Lung (tissue), 12 donors: Measurements from ENCODE around the gene MICU1. TPM values are rescaled to one million over a fixed set of nuclear protein-coding genes. Genes with fewer than 3 reads are reported as not detected.

ENCODE experiments used
- ATAC-seq: fragments of 200-7000 bp; cut with Tn5 transposase; one replicate; pipeline ENCODE4 v1.9.1; 2020; ENCODE audit warnings: moderate number of reproducible peaks; ENCODE audit not compliant: insufficient read depth, low FRiP score
- DNase-seq, 3 donors: peaks; one replicate each; pipeline ENCODE4 v3.0.0-alpha.2; 2013 to 2017
- H3K27ac ChIP-seq, 2 donors: one replicate each; pipeline ENCODE4 v1.5.1; 2013; ENCODE audit warnings: mild to moderate bottlenecking in 2 of 2, moderate library complexity in 2 of 2, control low read depth in 1 of 2, inconsistent platforms in 1 of 2, low read depth in 1 of 2, low read length in 1 of 2
- H3K27me3 ChIP-seq, 3 donors: one replicate each; pipeline ENCODE4 v1.5.1; 2013; ENCODE audit warnings: low read length in 2 of 3; ENCODE audit not compliant: control insufficient read depth in 3 of 3, insufficient read depth in 3 of 3
- H3K36me3 ChIP-seq, 4 donors: one replicate each; pipeline ENCODE4 v1.5.1; 2013; ENCODE audit warnings: low read length in 4 of 4, mild to moderate bottlenecking in 1 of 4, moderate library complexity in 1 of 4; ENCODE audit not compliant: control insufficient read depth in 4 of 4, insufficient read depth in 4 of 4
- H3K4me1 ChIP-seq, 5 donors: one replicate each; pipeline ENCODE4 v1.5.1; 2013; ENCODE audit warnings: low read length in 5 of 5, mild to moderate bottlenecking in 2 of 5, moderate library complexity in 1 of 5; ENCODE audit not compliant: control insufficient read depth in 5 of 5, insufficient read depth in 5 of 5
- H3K4me3 ChIP-seq: one replicate; pipeline ENCODE4 v1.5.1; 2013; ENCODE audit warnings: mild to moderate bottlenecking, control low read depth, moderate library complexity
- H3K9ac ChIP-seq, 2 donors: one replicate each; pipeline ENCODE4 v1.5.1; 2013; ENCODE audit warnings: low read length in 2 of 2, control low read depth in 1 of 2; ENCODE audit not compliant: insufficient read depth in 1 of 2
- H3K9me3 ChIP-seq, 4 donors: one replicate each; pipeline ENCODE4 v1.5.1; 2013; ENCODE audit warnings: low read length in 3 of 4, mild to moderate bottlenecking in 1 of 4, moderate library complexity in 1 of 4; ENCODE audit not compliant: control insufficient read depth in 4 of 4, insufficient read depth in 3 of 4
- CTCF ChIP-seq: IDR thresholded peaks from 2 replicates; pipeline ENCODE4 v1.5.1; 2012; ENCODE audit warnings: mild to moderate bottlenecking; ENCODE audit errors: control extremely low read depth, extremely low read depth
- WGBS, 2 donors: extraction: QIAGEN DNeasy Blood & Tissue Kit; methylation state at CpG; one replicate each; pipeline ENCODE4 v1.1.7; 2013; 5-methylcytosine and 5-hydroxymethylcytosine counted together
- polyA plus RNA-seq, 2 donors: library from polyadenylated mRNA; stranded (reverse); fragments of 200-250 nt; gene quantifications; one replicate each; pipeline ENCODE4 v1.2.1, GENCODE V29; 2013
- total RNA-seq, 2 donors: library from RNA; depleted of rRNA in 1 of 2; stranded (reverse); fragments of >200 nt in 1 of 2; gene quantifications; one replicate each; pipeline ENCODE4 v1.2.1, GENCODE V29; 2014 to 2021
- donor health status: control.
- donor health status: control.
- donor health status: Bipolar disorder and iron deficiency.
- donor health status: healthy.
- donor health status: DM: yes; HTN: yes; CAD: no.

MICU1 gene
- total and polyA plus RNA-seq, 4 donors = 41.9 to 86.4 (median 43.2) TPM

- Histone ChIP-seq H3K9me3 (no peaks in the 10 kb centered on the region), H3K4me3 (no peak overlapping the region), H3K4me1 (peaks cover under 1 to 48% (median 10%) of the 10 kb centered on the region in 5 donors), H3K27ac (peak overlapping the region; percentile 61 to 94), H3K9ac (no peak overlapping the region), H3K27me3 (no peaks in the 10 kb centered on the region), H3K36me3 (peaks cover 0 to 15% (median 9%) of the 10 kb centered on the region in 4 donors)
- peak; percentile 80 for ATAC-seq
- 4 to 6% methylated on average over 24 to 27 of the region's 27 CpGs for WGBS, 2 donors
- peak; percentile 81 to 92 (median 89) for DNase-seq
- TF ChIP-seq CTCF = no peak
Observed at GRCh38 chr10:72331575-72332422, 294.1 kb downstream of the MICU1 start.

DNA sequence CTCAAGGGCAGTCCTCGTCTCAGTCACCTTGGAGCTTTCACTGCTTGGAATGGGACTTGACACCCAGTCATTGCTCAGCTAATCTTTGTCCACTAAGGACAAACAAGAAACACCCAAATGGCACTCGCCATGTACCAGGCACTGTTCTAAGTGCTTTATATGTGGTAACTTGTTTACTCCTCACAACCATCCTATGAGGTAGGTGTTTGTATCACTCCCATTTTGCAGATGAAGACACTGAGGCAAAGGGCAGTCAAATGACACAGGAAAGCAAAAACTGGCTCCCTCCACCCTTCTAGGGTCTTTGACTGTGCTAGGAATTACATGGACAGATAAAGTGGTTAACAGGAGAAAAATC lies 295.8 kb downstream of the MICU1 start:
- Histone ChIP-seq H3K27me3 (no peaks in the 10 kb centered on the region), H3K9me3 (no peaks in the 10 kb centered on the region), H3K9ac (no peak overlapping the region), H3K36me3 (peaks cover 0 to 3% (median 1%) of the 10 kb centered on the region in 4 donors), H3K4me1 (peaks cover 3 to 45% (median 13%) of the 10 kb centered on the region in 5 donors), H3K27ac (peak overlapping the region in 1 of 2 donors; percentile 69), H3K4me3 (no peak overlapping the region)
- DNase-seq (no peak), ATAC-seq (no peak)
- 52 to 67% methylated on average over 2 of the region's 2 CpGs for WGBS, 2 donors
- no peak for TF ChIP-seq CTCF

- WGBS, 2 donors = 66 to 72% methylated on average over 11 of the region's 11 CpGs
- TF ChIP-seq CTCF = no peak
- peaks cover 4 to 46% (median 17%) of the 10 kb centered on the region in 5 donors for H3K4me1 ChIP-seq
- no peak overlapping the region for H3K4me3 ChIP-seq
- ATAC-seq (no peak), DNase-seq (no peak)
- no peak overlapping the region for H3K9ac ChIP-seq
- no peaks in the 10 kb centered on the region for H3K9me3 ChIP-seq
- H3K27me3 ChIP-seq = no peaks in the 10 kb centered on the region
- peak overlapping the region in 1 of 2 donors; percentile 69 for H3K27ac ChIP-seq
- H3K36me3 ChIP-seq = peaks cover 0 to 2% (median under 1%) of the 10 kb centered on the region in 4 donors
Observed at GRCh38 chr10:72329290-72330068, 296.4 kb downstream of the MICU1 start.
